ENCODE data around the gene EEF1A1.

The EEF1A1 gene

GRCh38 chr6:73520688-73521350 lies at the start of gene EEF1A1:
TSS of gene EEF1A1 (minus strand) at chr6:73521032. CDS start at chr6:73520026, 1,006 bp downstream.
- ATAC-seq = peak; percentile 88
- 0 out of 2 replicates have a peak, but pooled peaks have one; percentile 38 for TF ChIP-seq TSHZ2 (CRISPR knock-in tag; IDR thresholded peaks at IDR 0.05)
- TF ChIP-seq, protein P1, sequence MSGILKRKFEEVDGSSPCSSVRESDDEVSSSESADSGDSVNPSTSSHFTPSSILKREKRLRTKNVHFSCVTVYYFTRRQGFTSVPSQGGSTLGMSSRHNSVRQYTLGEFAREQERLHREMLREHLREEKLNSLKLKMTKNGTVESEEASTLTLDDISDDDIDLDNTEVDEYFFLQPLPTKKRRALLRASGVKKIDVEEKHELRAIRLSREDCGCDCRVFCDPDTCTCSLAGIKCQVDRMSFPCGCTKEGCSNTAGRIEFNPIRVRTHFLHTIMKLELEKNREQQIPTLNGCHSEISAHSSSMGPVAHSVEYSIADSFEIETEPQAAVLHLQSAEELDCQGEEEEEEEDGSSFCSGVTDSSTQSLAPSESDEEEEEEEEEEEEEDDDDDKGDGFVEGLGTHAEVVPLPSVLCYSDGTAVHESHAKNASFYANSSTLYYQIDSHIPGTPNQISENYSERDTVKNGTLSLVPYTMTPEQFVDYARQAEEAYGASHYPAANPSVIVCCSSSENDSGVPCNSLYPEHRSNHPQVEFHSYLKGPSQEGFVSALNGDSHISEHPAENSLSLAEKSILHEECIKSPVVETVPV (CRISPR knock-in tag; IDR thresholded peaks at IDR 0.05) = peak; percentile 87
- TF ChIP-seq ZNF8 (CRISPR knock-in tag; IDR thresholded peaks at IDR 0.05) = no peak
- no peak for TF ChIP-seq ZFP30 (CRISPR knock-in tag; IDR thresholded peaks at IDR 0.05)
- peak; percentile 65; the same call in 1 of the 2 replicates for TF ChIP-seq GLIS3 (CRISPR knock-in tag; IDR thresholded peaks at IDR 0.05)
- TF ChIP-seq, protein P2, sequence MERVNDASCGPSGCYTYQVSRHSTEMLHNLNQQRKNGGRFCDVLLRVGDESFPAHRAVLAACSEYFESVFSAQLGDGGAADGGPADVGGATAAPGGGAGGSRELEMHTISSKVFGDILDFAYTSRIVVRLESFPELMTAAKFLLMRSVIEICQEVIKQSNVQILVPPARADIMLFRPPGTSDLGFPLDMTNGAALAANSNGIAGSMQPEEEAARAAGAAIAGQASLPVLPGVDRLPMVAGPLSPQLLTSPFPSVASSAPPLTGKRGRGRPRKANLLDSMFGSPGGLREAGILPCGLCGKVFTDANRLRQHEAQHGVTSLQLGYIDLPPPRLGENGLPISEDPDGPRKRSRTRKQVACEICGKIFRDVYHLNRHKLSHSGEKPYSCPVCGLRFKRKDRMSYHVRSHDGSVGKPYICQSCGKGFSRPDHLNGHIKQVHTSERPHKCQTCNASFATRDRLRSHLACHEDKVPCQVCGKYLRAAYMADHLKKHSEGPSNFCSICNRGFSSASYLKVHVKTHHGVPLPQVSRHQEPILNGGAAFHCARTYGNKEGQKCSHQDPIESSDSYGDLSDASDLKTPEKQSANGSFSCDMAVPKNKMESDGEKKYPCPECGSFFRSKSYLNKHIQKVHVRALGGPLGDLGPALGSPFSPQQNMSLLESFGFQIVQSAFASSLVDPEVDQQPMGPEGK (CRISPR knock-in tag; IDR thresholded peaks at IDR 0.05; ENCODE audit: borderline replicate concordance) = peak; percentile 82
- TF ChIP-seq ZFP3 (CRISPR knock-in tag; IDR thresholded peaks at IDR 0.05) = 0 out of 2 replicates have a peak, but pooled peaks have one; percentile 3
- peak; percentile 16; the same call in 1 of the 2 replicates for TF ChIP-seq ESRRG (CRISPR knock-in tag; IDR thresholded peaks at IDR 0.05)
- peak; percentile 8; the same call in 1 of the 2 replicates for TF ChIP-seq TCF4 (CRISPR knock-in tag; IDR thresholded peaks at IDR 0.05; ENCODE audit: borderline replicate concordance)
- TF ChIP-seq, protein P3, sequence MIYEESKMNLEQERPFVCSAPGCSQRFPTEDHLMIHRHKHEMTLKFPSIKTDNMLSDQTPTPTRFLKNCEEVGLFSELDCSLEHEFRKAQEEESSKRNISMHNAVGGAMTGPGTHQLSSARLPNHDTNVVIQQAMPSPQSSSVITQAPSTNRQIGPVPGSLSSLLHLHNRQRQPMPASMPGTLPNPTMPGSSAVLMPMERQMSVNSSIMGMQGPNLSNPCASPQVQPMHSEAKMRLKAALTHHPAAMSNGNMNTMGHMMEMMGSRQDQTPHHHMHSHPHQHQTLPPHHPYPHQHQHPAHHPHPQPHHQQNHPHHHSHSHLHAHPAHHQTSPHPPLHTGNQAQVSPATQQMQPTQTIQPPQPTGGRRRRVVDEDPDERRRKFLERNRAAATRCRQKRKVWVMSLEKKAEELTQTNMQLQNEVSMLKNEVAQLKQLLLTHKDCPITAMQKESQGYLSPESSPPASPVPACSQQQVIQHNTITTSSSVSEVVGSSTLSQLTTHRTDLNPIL (CRISPR knock-in tag; IDR thresholded peaks at IDR 0.05; ENCODE audit: low read depth) = peak; percentile 77; the same call in 1 of the 2 replicates
- TF ChIP-seq ARNTL (CRISPR knock-in tag; IDR thresholded peaks at IDR 0.05; ENCODE audit: borderline replicate concordance, low read depth) = no peak
- TF ChIP-seq TOX (CRISPR knock-in tag; IDR thresholded peaks at IDR 0.05; ENCODE audit: borderline replicate concordance) = 0 out of 2 replicates have a peak, but pooled peaks have one; percentile 37
- no peak for TF ChIP-seq OSR1 (CRISPR knock-in tag; IDR thresholded peaks at IDR 0.05)

DNA sequence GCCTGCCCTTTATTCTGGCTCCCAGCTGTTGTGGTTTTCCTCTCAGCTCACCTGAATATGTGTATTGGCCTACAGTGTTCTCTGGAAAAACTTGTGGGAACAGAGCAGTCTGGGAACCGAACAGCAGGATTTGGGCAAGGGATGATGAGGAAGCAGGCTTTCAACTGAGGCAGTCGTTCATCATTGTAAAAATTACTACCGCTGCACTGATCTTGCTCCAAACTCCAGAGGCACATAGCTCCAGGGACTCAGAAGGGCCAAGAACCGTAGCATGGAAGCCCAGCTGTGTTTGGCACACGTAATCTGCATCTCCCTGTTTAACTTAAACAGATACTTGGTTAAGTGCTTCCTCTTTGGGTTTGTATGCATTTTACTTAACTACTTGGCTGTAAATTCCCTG lies 48.3 kb upstream of the EEF1A1 start:
- TF ChIP-seq, protein P3 (CRISPR knock-in tag; IDR thresholded peaks at IDR 0.05; ENCODE audit: low read depth) = no peak
- TF ChIP-seq ZC3H10 (CRISPR knock-in tag; IDR thresholded peaks at IDR 0.05) (no peak), ESRRG (CRISPR knock-in tag; IDR thresholded peaks at IDR 0.05) (no peak), ZNF70 (CRISPR knock-in tag; IDR thresholded peaks at IDR 0.05) (no peak)
- TF ChIP-seq, protein P4, sequence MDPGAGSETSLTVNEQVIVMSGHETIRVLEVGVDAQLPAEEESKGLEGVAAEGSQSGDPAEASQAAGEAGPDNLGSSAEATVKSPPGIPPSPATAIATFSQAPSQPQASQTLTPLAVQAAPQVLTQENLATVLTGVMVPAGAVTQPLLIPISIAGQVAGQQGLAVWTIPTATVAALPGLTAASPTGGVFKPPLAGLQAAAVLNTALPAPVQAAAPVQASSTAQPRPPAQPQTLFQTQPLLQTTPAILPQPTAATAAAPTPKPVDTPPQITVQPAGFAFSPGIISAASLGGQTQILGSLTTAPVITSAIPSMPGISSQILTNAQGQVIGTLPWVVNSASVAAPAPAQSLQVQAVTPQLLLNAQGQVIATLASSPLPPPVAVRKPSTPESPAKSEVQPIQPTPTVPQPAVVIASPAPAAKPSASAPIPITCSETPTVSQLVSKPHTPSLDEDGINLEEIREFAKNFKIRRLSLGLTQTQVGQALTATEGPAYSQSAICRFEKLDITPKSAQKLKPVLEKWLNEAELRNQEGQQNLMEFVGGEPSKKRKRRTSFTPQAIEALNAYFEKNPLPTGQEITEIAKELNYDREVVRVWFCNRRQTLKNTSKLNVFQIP (CRISPR knock-in tag; IDR thresholded peaks at IDR 0.05; ENCODE audit: borderline replicate concordance, low read depth) = no peak
- ATAC-seq = no peak

DNA sequence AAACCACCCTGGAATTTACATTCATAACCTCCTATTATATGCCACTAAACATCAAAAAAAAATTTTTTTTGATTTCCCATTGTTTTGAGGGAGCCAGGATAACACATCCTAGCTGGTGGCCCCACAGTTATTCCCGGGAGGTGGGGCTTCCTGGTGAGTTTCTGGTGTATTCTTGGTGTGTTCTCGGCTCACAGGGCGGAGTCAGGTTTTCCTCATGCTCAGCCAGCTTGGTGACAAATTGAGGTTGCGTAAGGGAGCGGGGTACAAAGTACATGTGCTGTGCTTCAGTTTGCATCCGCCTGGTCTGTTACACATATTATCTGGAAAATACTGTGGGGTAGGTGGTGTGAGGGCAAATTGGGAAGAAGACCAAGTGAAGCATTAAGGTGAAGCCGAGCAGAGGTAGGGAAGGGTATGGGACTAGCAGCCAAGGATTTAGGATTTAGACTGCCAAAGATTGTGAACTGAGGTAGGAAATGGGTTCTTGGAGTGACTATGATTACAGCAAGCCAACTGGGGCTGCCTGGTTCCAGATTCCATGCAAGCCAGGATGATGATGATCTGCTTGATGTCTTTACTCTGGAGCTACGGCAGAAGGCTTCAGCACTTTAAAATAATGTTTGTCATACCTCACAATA lies 46.2 kb upstream of the EEF1A1 start:
- TF ChIP-seq SNAI2 (CRISPR knock-in tag; IDR thresholded peaks at IDR 0.05) = no peak
- no peak for TF ChIP-seq ZNF565 (CRISPR knock-in tag; conservative IDR thresholded peaks at IDR 0.05; ENCODE audit: low read depth)
- no peak for TF ChIP-seq TCF4 (CRISPR knock-in tag; IDR thresholded peaks at IDR 0.05; ENCODE audit: borderline replicate concordance)
- TF ChIP-seq ZFP3 (CRISPR knock-in tag; IDR thresholded peaks at IDR 0.05) = no peak
- no peak for TF ChIP-seq OSR1 (CRISPR knock-in tag; IDR thresholded peaks at IDR 0.05)
- no peak for TF ChIP-seq CSDC2 (CRISPR knock-in tag; IDR thresholded peaks at IDR 0.05)
- TF ChIP-seq, protein P2 (CRISPR knock-in tag; IDR thresholded peaks at IDR 0.05; ENCODE audit: borderline replicate concordance) = no peak
- no peak for TF ChIP-seq TOX (CRISPR knock-in tag; IDR thresholded peaks at IDR 0.05; ENCODE audit: borderline replicate concordance)
- TF ChIP-seq ZNF8 (CRISPR knock-in tag; IDR thresholded peaks at IDR 0.05) = no peak
- TF ChIP-seq PPARA (CRISPR knock-in tag; IDR thresholded peaks at IDR 0.05; ENCODE audit: borderline replicate concordance) = no peak
- no peak for TF ChIP-seq ZC3H10 (CRISPR knock-in tag; IDR thresholded peaks at IDR 0.05)
- ATAC-seq = no peak

GRCh38 chr6:73566486-73566871 lies 45.6 kb upstream of the EEF1A1 start:
- ATAC-seq = peak; percentile 14; the same call in 2 of the 3 replicates
